DND-41 (cell line): ENCODE results near the gene MYL10.

Experiments used
- ATAC-seq: fragments of 200-7000 bp; cut with Tn5 transposase; 3 replicates; pipeline ENCODE4 v1.9.1; 2021; ENCODE audit warnings: low read depth; ENCODE audit not compliant: insufficient read depth
- DNase-seq: peaks from one replicate; pipeline ENCODE4 v3.0.0-alpha.2; 2020
- H2AFZ ChIP-seq: 2 replicates; pipeline ENCODE4 v1.6.0; 2012; ENCODE audit warnings: low read depth, low read length
- H3K27ac ChIP-seq: 2 replicates; pipeline ENCODE4 v1.5.1; 2012; ENCODE audit warnings: low read length, inconsistent platforms
- H3K27me3 ChIP-seq: fragments of 200-600 bp; sonication (generic); 2 replicates; pipeline ENCODE4 v1.6.0; 2012; ENCODE audit warnings: low read length, mild to moderate bottlenecking, inconsistent platforms; ENCODE audit not compliant: insufficient read depth, poor library complexity
- H3K36me3 ChIP-seq: 2 replicates; pipeline ENCODE4 v1.5.1; 2012; ENCODE audit warnings: low read length, inconsistent platforms; ENCODE audit not compliant: insufficient read depth
- H3K4me1 ChIP-seq: 2 replicates; pipeline ENCODE4 v1.5.1; 2012; ENCODE audit warnings: mild to moderate bottlenecking, low read length; ENCODE audit not compliant: insufficient read depth
- H3K4me2 ChIP-seq: 2 replicates; pipeline ENCODE4 v1.6.0; 2012; ENCODE audit warnings: mild to moderate bottlenecking, moderate library complexity, low read length, inconsistent platforms; ENCODE audit not compliant: insufficient read depth
- H3K4me3 ChIP-seq, 2 experiments: fragments of 200-600 bp in 1 of 2; shearing (Covaris generic) in 1 of 2; 2 replicates each; pipeline ENCODE4 v1.5.1; 2012 to 2016; ENCODE audit warnings: inconsistent platforms in 2 of 2, low read length in 2 of 2, mild to moderate bottlenecking in 2 of 2, low read depth in 1 of 2, moderate library complexity in 1 of 2
- H3K79me2 ChIP-seq: 2 replicates; pipeline ENCODE4 v1.6.0; 2012; ENCODE audit warnings: low read length, inconsistent platforms; ENCODE audit not compliant: insufficient read depth
- H3K9ac ChIP-seq: 2 replicates; pipeline ENCODE4 v1.6.0; 2012; ENCODE audit warnings: low read depth, mild to moderate bottlenecking, inconsistent platforms, low read length, moderate library complexity
- H3K9me3 ChIP-seq: 2 replicates; pipeline ENCODE4 v1.5.1; 2012; ENCODE audit warnings: low read length, moderate library complexity, mild to moderate bottlenecking, inconsistent platforms; ENCODE audit not compliant: insufficient read depth, severe bottlenecking
- H4K20me1 ChIP-seq: 2 replicates; pipeline ENCODE4 v1.6.0; 2012; ENCODE audit warnings: low read length; ENCODE audit not compliant: insufficient read depth
- EZH2 ChIP-seq: IDR thresholded peaks from 3 replicates; pipeline ENCODE4 v1.6.1; 2012; ENCODE audit warnings: borderline replicate concordance, low read depth, mild to moderate bottlenecking, moderate library complexity, low read length, inconsistent platforms; ENCODE audit not compliant: severe bottlenecking
- TF ChIP-seq, protein P1 (sequence below): IDR thresholded peaks from 2 replicates; pipeline ENCODE4 v1.5.1; 2012; ENCODE audit warnings: borderline replicate concordance, low read length, moderate library complexity, mild to moderate bottlenecking; ENCODE audit not compliant: poor library complexity, severe bottlenecking; ENCODE audit errors: extremely low read depth

MYL10 gene

GRCh38 chr7:101582971-101583370 lies 46.1 kb downstream of the MYL10 start:
- Histone ChIP-seq H3K4me3 (no peak overlapping the region), H3K4me1 (no peaks in the 10 kb centered on the region), H3K27ac (no peak overlapping the region), H3K9ac (no peak overlapping the region), H2AFZ (no peak overlapping the region), H3K79me2 (no peaks in the 10 kb centered on the region), H3K9me3 (no peaks in the 10 kb centered on the region), H3K36me3 (no peaks in the 10 kb centered on the region), H3K27me3 (no peaks in the 10 kb centered on the region), H4K20me1 (no peaks in the 10 kb centered on the region), H3K4me2 (no peak overlapping the region)
- TF ChIP-seq EZH2 = no peak
- TF ChIP-seq, protein P1, sequence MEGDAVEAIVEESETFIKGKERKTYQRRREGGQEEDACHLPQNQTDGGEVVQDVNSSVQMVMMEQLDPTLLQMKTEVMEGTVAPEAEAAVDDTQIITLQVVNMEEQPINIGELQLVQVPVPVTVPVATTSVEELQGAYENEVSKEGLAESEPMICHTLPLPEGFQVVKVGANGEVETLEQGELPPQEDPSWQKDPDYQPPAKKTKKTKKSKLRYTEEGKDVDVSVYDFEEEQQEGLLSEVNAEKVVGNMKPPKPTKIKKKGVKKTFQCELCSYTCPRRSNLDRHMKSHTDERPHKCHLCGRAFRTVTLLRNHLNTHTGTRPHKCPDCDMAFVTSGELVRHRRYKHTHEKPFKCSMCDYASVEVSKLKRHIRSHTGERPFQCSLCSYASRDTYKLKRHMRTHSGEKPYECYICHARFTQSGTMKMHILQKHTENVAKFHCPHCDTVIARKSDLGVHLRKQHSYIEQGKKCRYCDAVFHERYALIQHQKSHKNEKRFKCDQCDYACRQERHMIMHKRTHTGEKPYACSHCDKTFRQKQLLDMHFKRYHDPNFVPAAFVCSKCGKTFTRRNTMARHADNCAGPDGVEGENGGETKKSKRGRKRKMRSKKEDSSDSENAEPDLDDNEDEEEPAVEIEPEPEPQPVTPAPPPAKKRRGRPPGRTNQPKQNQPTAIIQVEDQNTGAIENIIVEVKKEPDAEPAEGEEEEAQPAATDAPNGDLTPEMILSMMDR = no peak
- ATAC-seq (no peak), DNase-seq (no peak)

DNA sequence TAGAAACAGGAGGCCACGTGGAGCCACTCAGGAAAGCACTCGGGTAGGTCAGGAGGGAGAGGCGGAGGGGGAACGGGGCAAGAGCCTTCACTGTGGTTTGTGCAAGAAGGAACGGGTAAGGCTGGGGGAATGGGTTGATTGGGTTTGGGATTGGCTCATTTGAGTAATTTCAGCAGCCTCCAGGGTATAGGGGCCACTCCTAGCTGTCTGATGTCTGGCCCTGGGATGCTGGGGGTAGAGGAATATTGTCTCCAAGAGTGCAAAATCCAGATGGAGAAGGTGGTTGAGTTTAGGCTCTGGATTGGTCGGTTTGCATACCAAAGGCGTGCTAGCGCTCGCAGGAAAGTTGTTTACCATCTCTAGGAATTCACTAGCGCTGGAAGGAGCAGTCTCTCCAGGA lies 47.2 kb downstream of the MYL10 start:
- Histone ChIP-seq H4K20me1 (no peaks in the 10 kb centered on the region), H3K9ac (no peak overlapping the region), H3K27me3 (no peaks in the 10 kb centered on the region), H3K4me1 (no peaks in the 10 kb centered on the region), H3K4me2 (no peak overlapping the region), H3K4me3 (no peak overlapping the region), H3K36me3 (no peaks in the 10 kb centered on the region), H3K9me3 (no peaks in the 10 kb centered on the region), H3K27ac (no peak overlapping the region), H3K79me2 (no peaks in the 10 kb centered on the region), H2AFZ (no peak overlapping the region)
- TF ChIP-seq, protein P1 = no peak
- no peak for TF ChIP-seq EZH2
- no peak for ATAC-seq
- DNase-seq = no peak

GRCh38 chr7:101580596-101580995 lies 48.5 kb downstream of the MYL10 start:
- no peak overlapping the region for H3K4me3 ChIP-seq
- H3K36me3 ChIP-seq = no peaks in the 10 kb centered on the region
- H2AFZ ChIP-seq = no peak overlapping the region
- H3K9ac ChIP-seq = no peak overlapping the region
- no peaks in the 10 kb centered on the region for H4K20me1 ChIP-seq
- H3K9me3 ChIP-seq = no peaks in the 10 kb centered on the region
- DNase-seq (no peak), ATAC-seq (no peak)
- H3K4me1 ChIP-seq = no peaks in the 10 kb centered on the region
- H3K4me2 ChIP-seq = no peak overlapping the region
- H3K27ac ChIP-seq = no peak overlapping the region
- H3K27me3 ChIP-seq = no peaks in the 10 kb centered on the region
- H3K79me2 ChIP-seq = no peaks in the 10 kb centered on the region
- TF ChIP-seq, protein P1 = no peak
- TF ChIP-seq EZH2 = no peak

GRCh38 chr7:101578552-101578951 lies 50.5 kb downstream of the MYL10 start:
- H3K9me3 ChIP-seq = no peaks in the 10 kb centered on the region
- H3K36me3 ChIP-seq = no peaks in the 10 kb centered on the region
- no peak overlapping the region for H2AFZ ChIP-seq
- TF ChIP-seq, protein P1 = no peak
- TF ChIP-seq EZH2 = no peak
- no peaks in the 10 kb centered on the region for H4K20me1 ChIP-seq
- H3K79me2 ChIP-seq = no peaks in the 10 kb centered on the region
- no peak overlapping the region for H3K27ac ChIP-seq
- H3K9ac ChIP-seq = no peak overlapping the region
- H3K4me1 ChIP-seq = no peaks in the 10 kb centered on the region
- ATAC-seq (no peak), DNase-seq (no peak)
- H3K27me3 ChIP-seq = no peaks in the 10 kb centered on the region
- no peak overlapping the region for H3K4me3 ChIP-seq
- H3K4me2 ChIP-seq = no peak overlapping the region
